Measurements from ENCODE around the gene SLX9. TPM values are rescaled to one million over a fixed set of nuclear protein-coding genes. Genes with fewer than 3 reads are reported as not detected.
A peak's percentile ranks its signal among the peaks of the same experiment; 100 is the strongest.

Gene SLX9
- total RNA-seq, 2 donors from 2014 or later = 25.3 to 63.9 TPM

DNA sequence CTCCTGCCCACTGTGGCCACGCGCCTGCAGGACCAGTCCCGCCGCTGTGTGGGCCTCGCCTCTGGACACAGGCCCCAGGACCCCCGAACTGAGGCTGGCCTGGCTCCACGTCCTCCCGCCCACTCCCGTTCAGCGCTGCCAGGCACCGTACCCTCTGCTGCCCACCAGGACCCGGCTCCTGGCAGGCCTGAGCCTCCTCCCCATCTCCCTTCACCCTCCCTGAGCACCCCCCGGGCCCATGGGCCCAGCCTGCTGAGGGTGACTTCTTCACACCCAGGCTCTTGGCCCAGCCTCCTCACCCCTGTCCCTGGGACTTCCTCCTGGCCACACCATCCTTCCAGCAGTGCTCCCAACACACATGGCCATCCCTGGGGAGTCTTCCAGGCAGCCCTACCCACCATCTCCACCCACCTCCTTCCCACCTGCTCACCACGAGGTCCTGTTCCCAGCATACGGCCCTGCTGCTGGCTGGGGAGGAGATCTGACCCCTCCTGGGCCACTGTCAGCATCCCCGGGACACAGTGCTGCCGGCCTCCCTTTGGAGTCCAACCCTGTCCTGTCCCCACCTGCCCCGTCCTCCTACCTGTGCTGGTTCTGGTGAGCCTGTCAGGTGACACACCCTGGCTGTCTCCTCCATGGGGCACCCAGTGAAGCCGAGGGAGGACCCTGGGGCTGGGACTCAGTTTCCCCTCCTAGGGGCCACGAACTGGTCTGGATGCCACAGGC, 53.7 kb downstream of the SLX9 start:
- ATAC-seq (no peak), DNase-seq (ENCODE audit: low spot score in 2 of 2) (no peak)
- Mint-ChIP-seq H3K27ac (no peak overlapping the region), H3K36me3 (no peaks in the 10 kb centered on the region), H3K9me3 (no peaks in the 10 kb centered on the region)

DNA sequence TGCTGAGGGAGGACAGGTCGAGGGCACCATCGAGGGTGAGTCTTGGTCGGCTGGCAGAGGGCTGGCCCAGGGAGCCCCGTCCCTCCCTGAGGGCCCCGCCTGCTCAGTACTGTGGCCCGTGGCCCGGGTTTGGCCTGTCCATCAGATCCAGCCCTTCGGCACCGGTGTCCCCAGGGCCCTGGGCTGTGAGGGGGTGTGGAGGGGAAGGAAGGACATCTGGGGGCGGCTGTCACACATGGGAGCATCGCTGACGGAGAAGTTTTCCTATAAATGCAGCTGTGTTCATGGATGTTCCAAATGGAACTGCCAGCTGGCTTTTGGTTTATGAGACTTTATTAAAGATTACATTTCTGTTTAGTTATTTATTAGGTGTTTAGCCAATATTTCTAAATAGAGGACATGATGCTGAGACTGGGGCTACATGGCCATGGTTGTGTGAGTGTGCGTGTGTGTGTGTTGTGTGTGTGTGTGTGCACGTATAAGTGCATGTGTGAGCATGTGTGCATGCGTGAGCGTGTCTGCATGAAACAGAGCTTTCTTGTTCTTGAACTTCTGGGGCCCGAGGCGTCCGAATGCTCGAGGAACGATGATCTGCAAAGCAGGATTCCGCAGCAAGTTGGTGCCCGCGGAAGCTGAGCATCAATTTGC, 54.3 kb downstream of the SLX9 start:
- no peaks in the 10 kb centered on the region for H3K36me3 Mint-ChIP-seq
- H3K27ac Mint-ChIP-seq = no peak overlapping the region
- no peak for ATAC-seq
- DNase-seq (ENCODE audit: low spot score in 2 of 2) = no peak
- no peaks in the 10 kb centered on the region for H3K9me3 Mint-ChIP-seq

DNA sequence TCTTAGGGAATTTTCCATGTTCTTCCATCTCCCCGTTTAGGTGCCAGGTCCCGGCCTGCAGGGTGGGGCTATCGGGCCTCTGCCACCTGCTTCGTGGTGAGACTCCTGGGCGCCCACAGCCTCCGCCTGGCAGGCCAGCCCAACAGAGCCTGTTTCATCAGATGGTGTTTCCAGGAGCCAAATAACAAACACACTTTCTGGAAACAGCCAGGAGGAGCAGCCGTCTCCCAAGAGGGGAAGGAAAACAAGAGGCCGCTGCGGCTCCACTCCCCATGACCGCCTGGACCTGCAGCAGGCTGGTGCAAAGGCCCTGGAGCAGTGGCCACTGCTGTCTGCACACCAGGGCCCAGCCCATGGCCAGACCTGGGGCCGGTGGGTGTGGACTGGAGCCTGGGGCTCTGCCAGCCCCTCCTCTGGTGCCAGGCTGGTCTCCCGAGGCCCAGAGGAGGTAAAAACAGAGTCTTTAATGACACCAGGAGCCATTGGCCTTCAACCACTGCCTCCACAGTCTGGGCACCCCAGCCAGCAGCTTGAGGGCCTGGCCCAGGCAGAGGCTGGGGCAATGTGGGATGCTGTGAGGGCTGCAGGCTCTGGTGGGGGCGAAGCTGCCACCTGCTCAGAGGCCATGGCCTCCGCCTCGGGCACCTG, 55.0 kb downstream of the SLX9 start:
- Mint-ChIP-seq H3K27ac (no peak overlapping the region), H3K9me3 (no peaks in the 10 kb centered on the region), H3K36me3 (no peaks in the 10 kb centered on the region)
- DNase-seq (ENCODE audit: low spot score in 2 of 2) (no peak), ATAC-seq (no peak)

DNA sequence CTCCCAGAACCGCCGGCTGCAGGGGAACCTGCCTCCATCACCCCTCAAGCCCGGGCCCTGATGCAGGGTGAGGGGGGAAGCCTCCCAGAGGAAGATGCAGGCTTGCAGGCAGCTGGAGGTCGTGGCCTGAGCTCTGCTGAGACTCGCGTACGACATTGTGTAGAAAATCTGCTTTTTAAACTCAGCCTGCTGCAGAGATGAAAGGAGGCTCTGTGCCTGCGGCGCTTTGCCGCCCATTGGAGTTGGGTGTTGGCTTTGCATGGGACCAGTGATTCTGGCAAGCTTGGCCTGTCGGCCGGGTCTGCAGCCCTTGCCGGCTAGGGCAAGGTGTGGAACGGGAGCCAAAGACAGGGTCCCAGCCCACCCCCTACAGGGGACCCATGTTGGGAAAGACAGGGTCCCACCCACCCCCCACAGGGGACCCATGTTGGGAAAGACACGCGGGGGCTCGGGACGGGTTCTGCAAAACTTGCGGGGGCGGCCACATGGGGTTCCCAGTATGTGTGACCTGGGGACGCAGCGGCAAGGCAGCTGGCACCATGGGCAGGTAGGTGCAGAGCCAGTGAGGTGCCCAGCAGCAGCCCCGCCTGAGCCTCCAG, 55.6 kb downstream of the SLX9 start:
- no peak for DNase-seq (ENCODE audit: low spot score in 2 of 2)
- Mint-ChIP-seq H3K9me3 (no peaks in the 10 kb centered on the region), H3K27ac (no peak overlapping the region), H3K36me3 (no peaks in the 10 kb centered on the region)
- no peak for ATAC-seq

DNA sequence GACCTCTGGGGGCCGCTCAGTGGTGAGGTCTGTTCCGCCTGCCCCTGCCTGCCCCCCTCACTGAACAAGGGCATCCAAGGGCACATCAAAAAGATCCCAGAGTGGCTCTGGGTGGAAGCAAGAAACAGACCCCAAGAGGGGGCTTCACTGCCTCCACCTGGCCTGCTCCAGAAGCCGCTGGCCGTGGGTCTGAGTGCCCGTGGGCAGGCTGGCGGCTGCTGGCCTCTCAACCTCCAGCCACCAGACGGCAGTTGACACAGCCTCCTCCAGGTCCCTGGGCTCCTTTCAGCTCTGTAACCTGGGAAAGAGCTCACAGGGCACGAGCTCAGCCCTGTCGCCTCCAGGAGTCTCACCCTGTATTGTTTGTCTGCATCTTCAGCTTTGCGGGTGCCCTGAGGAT, 56.3 kb downstream of the SLX9 start:
- DNase-seq (ENCODE audit: low spot score in 2 of 2) (no peak), ATAC-seq (no peak)
- no peak overlapping the region for H3K27ac Mint-ChIP-seq
- H3K36me3 Mint-ChIP-seq = no peaks in the 10 kb centered on the region
- no peaks in the 10 kb centered on the region for H3K9me3 Mint-ChIP-seq

GRCh38 chr21:44996501-44996921, 56.7 kb downstream of the SLX9 start:
- ATAC-seq = no peak
- Mint-ChIP-seq H3K27ac (no peak overlapping the region), H3K9me3 (no peaks in the 10 kb centered on the region), H3K36me3 (no peaks in the 10 kb centered on the region)
- DNase-seq (ENCODE audit: low spot score in 2 of 2) = no peak

DNA sequence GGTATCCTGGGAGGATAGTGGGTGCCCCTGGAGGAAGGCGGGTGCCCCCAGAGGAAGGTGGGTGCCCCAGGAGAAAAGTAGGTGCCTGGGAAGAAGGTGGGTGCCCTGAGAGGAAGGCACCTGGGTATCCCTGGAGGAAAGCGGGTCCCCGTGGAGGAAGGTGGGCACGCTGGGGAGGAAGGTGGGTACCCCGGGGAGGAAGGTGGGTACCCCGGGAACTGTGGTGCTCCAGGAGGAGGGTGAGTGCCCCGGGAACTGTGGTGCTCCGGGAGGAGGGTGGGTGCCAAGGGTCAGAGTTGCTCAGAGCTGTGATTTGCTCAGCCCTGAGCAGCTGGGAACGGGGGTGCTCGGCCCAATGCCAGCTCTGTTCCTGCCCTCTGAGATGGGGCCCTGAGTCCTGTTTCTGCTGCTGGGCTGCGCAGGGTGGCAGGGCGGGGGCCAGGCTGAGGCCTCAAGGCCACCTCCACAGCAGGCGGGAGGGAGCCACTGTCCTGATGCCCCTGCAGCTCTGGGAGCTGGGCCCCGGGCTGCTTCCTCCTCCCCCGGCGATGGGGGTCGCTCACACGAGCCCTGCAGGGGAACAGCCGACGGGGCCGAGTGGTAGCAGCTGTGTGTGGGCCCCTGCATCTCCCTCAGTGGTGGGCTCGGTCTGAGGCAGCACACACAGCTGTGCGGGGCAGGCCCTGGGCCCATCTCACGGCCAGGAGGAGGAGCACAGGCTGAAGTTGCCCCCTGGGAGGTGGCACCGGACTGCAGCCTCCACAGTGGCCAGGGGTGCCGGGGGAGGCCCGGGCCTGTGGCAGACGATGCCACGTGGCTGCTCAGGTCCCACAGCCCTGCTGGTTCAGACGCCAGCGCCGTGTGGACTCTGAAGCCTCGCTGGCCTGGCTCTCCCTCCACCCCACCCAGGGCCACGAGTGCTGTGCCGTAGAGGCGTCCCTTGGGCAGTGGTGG, 57.4 kb downstream of the SLX9 start:
- no peaks in the 10 kb centered on the region for H3K36me3 Mint-ChIP-seq
- no peaks in the 10 kb centered on the region for H3K9me3 Mint-ChIP-seq
- no peak for ATAC-seq
- no peak for DNase-seq (ENCODE audit: low spot score in 2 of 2)
- no peak overlapping the region for H3K27ac Mint-ChIP-seq

DNA sequence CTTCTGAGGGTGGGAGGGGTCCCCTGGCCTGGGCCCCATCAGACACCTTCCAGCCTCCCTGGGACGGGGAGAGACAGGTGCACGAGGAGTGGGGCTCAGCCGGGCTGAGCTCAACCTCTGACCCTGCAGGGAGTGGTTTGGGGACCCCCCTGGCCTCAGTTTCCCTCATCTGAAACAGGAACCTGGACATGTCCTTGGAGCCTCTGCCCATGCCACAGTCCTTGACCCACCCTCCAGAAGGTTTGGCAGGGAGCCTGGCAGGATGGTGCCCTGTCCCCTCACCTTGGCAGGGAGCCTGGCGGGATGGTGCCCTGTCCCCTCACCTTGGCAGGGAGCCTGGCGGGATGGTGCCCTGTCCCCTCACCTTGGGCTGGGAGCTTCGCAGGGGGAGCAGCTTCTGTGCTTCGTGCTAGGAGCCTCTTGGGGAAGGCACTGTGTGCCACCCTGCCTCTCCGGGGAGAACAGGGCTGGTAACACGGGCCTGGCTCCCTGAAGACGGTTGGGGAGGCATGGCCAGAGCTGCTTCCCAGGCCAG, 58.3 kb downstream of the SLX9 start:
- Mint-ChIP-seq H3K27ac (no peak overlapping the region), H3K36me3 (no peaks in the 10 kb centered on the region), H3K9me3 (no peaks in the 10 kb centered on the region)
- ATAC-seq (peak in 1 of 2 donors; percentile 14), DNase-seq (ENCODE audit: low spot score in 2 of 2) (no peak)

- Mint-ChIP-seq H3K9me3 (no peaks in the 10 kb centered on the region), H3K27ac (no peak overlapping the region), H3K36me3 (no peaks in the 10 kb centered on the region)
- ATAC-seq (no peak), DNase-seq (ENCODE audit: low spot score in 2 of 2) (no peak)
Observed at GRCh38 chr21:44998621-44999427, 59.0 kb downstream of the SLX9 start.

DNA sequence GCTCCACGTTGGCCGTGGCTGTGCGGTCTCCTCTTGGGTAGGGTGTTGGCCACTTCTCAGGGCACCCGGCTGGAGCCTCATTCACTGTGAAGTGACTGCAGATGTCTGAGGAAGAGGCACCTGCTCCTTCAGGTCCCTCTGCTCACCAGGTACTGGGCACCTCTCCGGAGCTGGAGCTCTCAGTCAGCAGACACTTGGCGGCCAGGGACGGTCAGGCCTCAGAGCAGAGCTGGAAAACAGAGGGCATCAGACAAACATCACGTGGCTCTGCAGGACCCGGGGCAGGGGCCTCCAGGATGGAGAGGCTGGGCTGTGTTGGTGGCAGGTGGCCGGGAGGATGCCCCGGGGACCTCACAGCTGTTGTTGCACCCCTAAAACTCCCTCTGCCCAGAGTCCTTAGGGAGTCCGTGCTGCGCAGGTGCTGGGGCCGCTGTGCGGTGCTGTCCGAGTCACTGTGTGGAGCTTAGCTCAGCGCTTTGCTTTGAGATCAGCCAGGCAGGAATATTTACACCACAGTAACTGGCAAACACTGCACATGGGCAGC, 59.7 kb downstream of the SLX9 start:
- no peak overlapping the region for H3K27ac Mint-ChIP-seq
- DNase-seq (ENCODE audit: low spot score in 2 of 2) (no peak), ATAC-seq (no peak)
- no peaks in the 10 kb centered on the region for H3K9me3 Mint-ChIP-seq
- no peaks in the 10 kb centered on the region for H3K36me3 Mint-ChIP-seq

DNA sequence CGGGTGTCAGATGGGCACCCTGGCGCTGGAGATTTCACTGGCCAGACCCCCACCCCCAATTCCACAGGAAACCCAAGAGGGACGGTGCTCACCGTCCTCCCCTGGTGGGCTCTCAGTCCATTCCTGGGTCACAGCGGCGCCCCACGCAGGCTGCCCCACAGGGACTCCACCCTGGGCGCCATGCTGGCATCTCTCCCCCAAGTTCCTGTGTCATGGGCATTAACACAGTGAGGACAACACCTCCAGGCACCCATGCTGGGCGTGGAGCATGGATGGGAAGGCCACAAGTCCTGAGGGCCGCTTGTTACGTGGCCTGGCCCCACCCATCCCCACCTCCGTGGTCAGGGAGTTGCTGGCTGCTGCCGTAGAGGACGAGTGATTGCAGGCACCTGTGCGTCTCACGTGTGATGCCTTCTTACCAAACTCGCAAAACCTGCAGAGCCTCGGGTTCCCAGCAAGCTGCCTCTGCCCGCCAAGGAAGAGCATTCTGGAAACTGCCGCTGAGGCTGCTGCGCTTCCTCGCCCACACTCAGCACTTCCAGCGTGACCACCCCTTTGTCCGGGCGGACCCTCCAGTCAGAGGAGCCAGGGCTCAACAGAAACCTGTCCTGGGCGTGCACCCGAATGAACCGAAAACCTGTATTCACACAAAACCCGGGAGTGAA, 60.3 kb downstream of the SLX9 start:
- Mint-ChIP-seq H3K9me3 (no peaks in the 10 kb centered on the region), H3K27ac (no peak overlapping the region), H3K36me3 (no peaks in the 10 kb centered on the region)
- ATAC-seq = no peak
- no peak for DNase-seq (ENCODE audit: low spot score in 2 of 2)

DNA sequence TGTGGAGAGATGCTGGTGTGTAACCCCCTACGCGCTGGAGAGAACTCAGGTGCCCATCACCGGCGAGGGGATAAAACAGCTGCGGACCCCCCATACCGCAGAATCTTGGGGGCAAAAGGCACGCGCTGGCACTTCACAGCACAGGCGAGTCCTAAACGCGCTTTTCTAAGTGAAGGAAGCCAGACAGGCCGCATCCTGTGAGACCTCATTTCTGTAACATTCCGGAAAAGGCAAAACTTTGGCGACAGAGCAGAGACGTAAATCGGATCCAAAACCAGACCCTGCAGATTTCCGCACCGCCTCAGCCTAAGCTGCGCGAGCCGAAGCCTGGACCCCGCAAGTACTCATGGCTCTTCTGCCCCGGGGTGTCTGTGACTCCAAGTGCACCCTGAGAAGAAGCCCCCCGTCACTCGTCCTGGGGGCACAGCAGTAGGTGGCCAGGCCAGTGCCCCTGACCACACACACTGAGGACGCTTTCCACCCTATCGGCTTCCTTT, 60.9 kb downstream of the SLX9 start:
- Mint-ChIP-seq H3K36me3 (no peaks in the 10 kb centered on the region), H3K9me3 (peaks cover 0 to under 1% of the 10 kb centered on the region in 2 donors), H3K27ac (no peak overlapping the region)
- ATAC-seq (no peak), DNase-seq (ENCODE audit: low spot score in 2 of 2) (no peak)

DNA sequence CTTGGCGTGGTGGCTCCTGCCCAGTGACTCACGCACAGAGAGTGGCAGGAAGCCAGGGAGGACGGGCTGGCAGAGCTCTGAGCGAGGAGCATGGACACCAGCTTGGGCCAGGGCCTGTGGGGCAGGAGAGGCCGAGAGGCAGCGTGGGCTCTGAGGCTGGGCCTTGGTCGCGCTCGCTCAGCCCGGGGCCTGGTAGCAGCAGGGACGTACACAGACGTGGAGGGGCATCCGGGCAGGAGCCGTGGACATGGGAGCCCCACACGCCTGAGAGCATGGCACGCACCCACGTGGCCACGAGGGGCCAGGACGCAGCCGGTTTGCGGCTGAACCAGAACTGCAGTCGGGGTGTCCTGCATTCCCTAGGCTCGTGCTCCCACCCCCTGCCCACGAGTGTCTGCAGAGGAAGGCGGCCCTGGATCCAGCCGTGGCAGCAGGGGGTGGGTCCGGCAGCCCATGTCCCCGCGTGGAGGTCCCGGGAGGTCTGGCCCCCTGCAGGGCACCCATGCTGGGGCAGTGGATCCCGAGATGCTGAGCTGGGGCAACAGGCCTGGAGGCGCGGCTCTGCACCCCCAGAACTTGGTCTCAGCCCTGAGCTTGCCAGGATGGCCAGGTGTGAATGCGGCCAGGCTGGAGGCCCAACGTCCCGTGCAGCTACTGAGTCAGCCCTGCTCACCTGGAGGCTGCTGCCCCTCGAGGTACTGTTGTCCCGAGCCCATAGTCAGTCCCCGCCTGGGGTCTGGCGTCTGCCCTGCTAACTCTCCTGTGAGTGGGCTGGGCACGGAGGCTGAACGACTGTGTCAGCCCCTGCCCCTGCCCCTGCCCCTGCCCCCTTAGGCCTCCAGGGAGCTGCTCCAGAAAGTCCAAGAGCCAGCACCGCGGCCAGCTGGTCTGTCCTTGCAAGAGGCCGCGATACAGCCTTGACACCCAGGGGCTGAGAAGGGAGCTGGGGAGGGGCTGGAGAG, 61.6 kb downstream of the SLX9 start:
- Mint-ChIP-seq H3K36me3 (no peaks in the 10 kb centered on the region), H3K9me3 (peaks cover 0 to 4% of the 10 kb centered on the region in 2 donors), H3K27ac (no peak overlapping the region)
- DNase-seq (ENCODE audit: low spot score in 2 of 2) = no peak
- ATAC-seq = no peak
